Astrocyte (in vitro differentiated cells and primary cell): ENCODE data around the gene ZNF335. TPM values are rescaled to one million over a fixed set of nuclear protein-coding genes. Genes with fewer than 3 reads are reported as not detected.

Experiments
- DNase-seq: peaks from one replicate; pipeline ENCODE4 v3.0.0-alpha.2; 2010; ENCODE audit warnings: low read depth
- FAIRE-seq: peaks from 2 replicates; lab custom pipeline; 2011; peaks lifted over from hg19 to GRCh38; lab: Jason Lieb, UNC
- H2AFZ ChIP-seq: 2 replicates; pipeline ENCODE4 v1.6.0; 2012; ENCODE audit warnings: low read depth, low read length, inconsistent platforms
- H3K27ac ChIP-seq: 2 replicates; pipeline ENCODE4 v1.5.1; 2011; ENCODE audit warnings: low read depth, low read length, inconsistent platforms
- H3K27me3 ChIP-seq: 2 replicates; pipeline ENCODE4 v1.6.0; 2011; ENCODE audit warnings: low read length, inconsistent platforms; ENCODE audit not compliant: insufficient read depth
- H3K36me3 ChIP-seq: 2 replicates; pipeline ENCODE4 v1.5.1; 2011; ENCODE audit warnings: low read length, inconsistent platforms; ENCODE audit not compliant: insufficient read depth
- H3K4me1 ChIP-seq: 2 replicates; pipeline ENCODE4 v1.5.1; 2011; ENCODE audit warnings: low read length, inconsistent platforms; ENCODE audit not compliant: insufficient read depth
- H3K4me2 ChIP-seq: 2 replicates; pipeline ENCODE4 v1.6.0; 2012; ENCODE audit warnings: low read length, inconsistent platforms
- H3K4me3 ChIP-seq: 2 replicates; pipeline ENCODE4 v1.5.1; 2011; ENCODE audit warnings: low read depth, mild to moderate bottlenecking, low read length, inconsistent platforms; ENCODE audit not compliant: insufficient read depth
- H3K79me2 ChIP-seq: 2 replicates; pipeline ENCODE4 v1.6.0; 2012; ENCODE audit warnings: mild to moderate bottlenecking, low read length, inconsistent platforms; ENCODE audit not compliant: insufficient read depth
- H3K9ac ChIP-seq: 2 replicates; pipeline ENCODE4 v1.6.0; 2012; ENCODE audit warnings: mild to moderate bottlenecking, low read length, inconsistent platforms
- H3K9me3 ChIP-seq: 2 replicates; pipeline ENCODE4 v1.5.1; 2012; ENCODE audit warnings: low read depth, mild to moderate bottlenecking, low read length, inconsistent platforms; ENCODE audit not compliant: insufficient read depth
- H4K20me1 ChIP-seq: 2 replicates; pipeline ENCODE4 v1.6.0; 2012; ENCODE audit warnings: low read length, inconsistent platforms; ENCODE audit not compliant: insufficient read depth
- H3K27ac Mint-ChIP-seq: one replicate; pipeline ENCODE4 v1.8.0; 2021; ENCODE audit warnings: mild to moderate bottlenecking, mixed read lengths; ENCODE audit not compliant: unreplicated experiment
- H3K27me3 Mint-ChIP-seq: one replicate; pipeline ENCODE4 v1.8.0; 2021; ENCODE audit warnings: low read depth, mixed read lengths; ENCODE audit not compliant: unreplicated experiment
- H3K36me3 Mint-ChIP-seq: one replicate; pipeline ENCODE4 v1.8.0; 2021; ENCODE audit warnings: low read depth, mixed read lengths; ENCODE audit not compliant: unreplicated experiment
- H3K4me1 Mint-ChIP-seq: one replicate; pipeline ENCODE4 v1.8.0; 2021; ENCODE audit warnings: low read depth, mixed read lengths; ENCODE audit not compliant: unreplicated experiment
- H3K4me3 Mint-ChIP-seq: one replicate; pipeline ENCODE4 v1.8.0; 2021; ENCODE audit warnings: mild to moderate bottlenecking, moderate library complexity, mixed read lengths; ENCODE audit not compliant: unreplicated experiment
- H3K9me3 Mint-ChIP-seq: one replicate; pipeline ENCODE4 v1.8.0; 2021; ENCODE audit warnings: mild to moderate bottlenecking, mixed read lengths; ENCODE audit not compliant: unreplicated experiment
- CTCF ChIP-seq: IDR thresholded peaks from 2 replicates; pipeline ENCODE4 v1.5.1; 2011; ENCODE audit warnings: low read depth, mild to moderate bottlenecking, inconsistent platforms, low read length, moderate library complexity; ENCODE audit not compliant: insufficient read depth
- EZH2 ChIP-seq: IDR thresholded peaks from 2 replicates; pipeline ENCODE4 v1.6.1; 2012; ENCODE audit warnings: mild to moderate bottlenecking, low read length, inconsistent platforms; ENCODE audit not compliant: insufficient read depth
- total RNA-seq: library from RNA; stranded (reverse); gene quantifications from 2 replicates; pipeline ENCODE4 v1.2.1, GENCODE V29; 2021

ZNF335 gene
- total RNA-seq, 1 donor from 2014 or later: 18.6 TPM

GRCh38 chr20:45987108-45987780 is 15.2 kb upstream of the ZNF335 start:
- Mint-ChIP-seq H3K9me3 (no peaks in the 10 kb centered on the region), H3K36me3 (no peaks in the 10 kb centered on the region), H3K4me1 (peaks cover 6% of the 10 kb centered on the region), H3K27me3 (peaks cover 30% of the 10 kb centered on the region), H3K27ac (no peak overlapping the region), H3K4me3 (no peak overlapping the region)
- no peak overlapping the region for H2AFZ ChIP-seq
- no peaks in the 10 kb centered on the region for H3K36me3 ChIP-seq
- H3K4me3 ChIP-seq: no peak overlapping the region
- no peak overlapping the region for H3K4me2 ChIP-seq
- H4K20me1 ChIP-seq: no peaks in the 10 kb centered on the region
- no peak overlapping the region for H3K9ac ChIP-seq
- H3K27me3 ChIP-seq: peaks cover 6% of the 10 kb centered on the region
- H3K79me2 ChIP-seq: no peaks in the 10 kb centered on the region
- TF ChIP-seq CTCF (peak; percentile 60), EZH2 (no peak)
- H3K27ac ChIP-seq: no peak overlapping the region
- no peaks in the 10 kb centered on the region for H3K9me3 ChIP-seq
- FAIRE-seq (no peak), DNase-seq (no peak)
- H3K4me1 ChIP-seq: no peaks in the 10 kb centered on the region

GRCh38 chr20:45985573-45985972 is 13.6 kb upstream of the ZNF335 start:
- Mint-ChIP-seq H3K27ac (no peak overlapping the region), H3K4me1 (peaks cover 6% of the 10 kb centered on the region), H3K27me3 (peaks cover 30% of the 10 kb centered on the region), H3K36me3 (no peaks in the 10 kb centered on the region), H3K9me3 (no peaks in the 10 kb centered on the region), H3K4me3 (no peak overlapping the region)
- Histone ChIP-seq H3K36me3 (no peaks in the 10 kb centered on the region), H4K20me1 (no peaks in the 10 kb centered on the region), H3K9me3 (no peaks in the 10 kb centered on the region), H3K79me2 (no peaks in the 10 kb centered on the region), H2AFZ (no peak overlapping the region), H3K4me3 (no peak overlapping the region), H3K9ac (no peak overlapping the region), H3K4me1 (no peaks in the 10 kb centered on the region), H3K27ac (no peak overlapping the region), H3K4me2 (no peak overlapping the region), H3K27me3 (peaks cover 6% of the 10 kb centered on the region)
- no peak for TF ChIP-seq CTCF
- TF ChIP-seq EZH2: no peak
- DNase-seq (no peak), FAIRE-seq (no peak)

- H3K36me3 ChIP-seq: no peaks in the 10 kb centered on the region
- no peak overlapping the region for H3K9ac ChIP-seq
- Mint-ChIP-seq H3K27ac (no peak overlapping the region), H3K27me3 (peaks cover 28% of the 10 kb centered on the region), H3K9me3 (no peaks in the 10 kb centered on the region), H3K4me3 (no peak overlapping the region), H3K4me1 (peaks cover 6% of the 10 kb centered on the region), H3K36me3 (no peaks in the 10 kb centered on the region)
- peaks cover 4% of the 10 kb centered on the region for H3K27me3 ChIP-seq
- H3K9me3 ChIP-seq: no peaks in the 10 kb centered on the region
- no peaks in the 10 kb centered on the region for H3K4me1 ChIP-seq
- DNase-seq (no peak), FAIRE-seq (no peak)
- H4K20me1 ChIP-seq: no peaks in the 10 kb centered on the region
- TF ChIP-seq CTCF: no peak
- TF ChIP-seq EZH2: no peak
- H2AFZ ChIP-seq: no peak overlapping the region
- no peak overlapping the region for H3K27ac ChIP-seq
- no peaks in the 10 kb centered on the region for H3K79me2 ChIP-seq
- no peak overlapping the region for H3K4me3 ChIP-seq
- no peak overlapping the region for H3K4me2 ChIP-seq
Observed at GRCh38 chr20:45983279-45983743, 11.3 kb upstream of the ZNF335 start.
